ENCODE results near the gene STK11IP. TPM values are rescaled to one million over a fixed set of nuclear protein-coding genes. Genes with fewer than 3 reads are reported as not detected.

Gene STK11IP
- total and polyA plus RNA-seq, 2 of the 13 experiments (the other 11 are each of a cell fraction or from before 2014, with no cell fraction given): 12.8 to 24.0 TPM

DNA sequence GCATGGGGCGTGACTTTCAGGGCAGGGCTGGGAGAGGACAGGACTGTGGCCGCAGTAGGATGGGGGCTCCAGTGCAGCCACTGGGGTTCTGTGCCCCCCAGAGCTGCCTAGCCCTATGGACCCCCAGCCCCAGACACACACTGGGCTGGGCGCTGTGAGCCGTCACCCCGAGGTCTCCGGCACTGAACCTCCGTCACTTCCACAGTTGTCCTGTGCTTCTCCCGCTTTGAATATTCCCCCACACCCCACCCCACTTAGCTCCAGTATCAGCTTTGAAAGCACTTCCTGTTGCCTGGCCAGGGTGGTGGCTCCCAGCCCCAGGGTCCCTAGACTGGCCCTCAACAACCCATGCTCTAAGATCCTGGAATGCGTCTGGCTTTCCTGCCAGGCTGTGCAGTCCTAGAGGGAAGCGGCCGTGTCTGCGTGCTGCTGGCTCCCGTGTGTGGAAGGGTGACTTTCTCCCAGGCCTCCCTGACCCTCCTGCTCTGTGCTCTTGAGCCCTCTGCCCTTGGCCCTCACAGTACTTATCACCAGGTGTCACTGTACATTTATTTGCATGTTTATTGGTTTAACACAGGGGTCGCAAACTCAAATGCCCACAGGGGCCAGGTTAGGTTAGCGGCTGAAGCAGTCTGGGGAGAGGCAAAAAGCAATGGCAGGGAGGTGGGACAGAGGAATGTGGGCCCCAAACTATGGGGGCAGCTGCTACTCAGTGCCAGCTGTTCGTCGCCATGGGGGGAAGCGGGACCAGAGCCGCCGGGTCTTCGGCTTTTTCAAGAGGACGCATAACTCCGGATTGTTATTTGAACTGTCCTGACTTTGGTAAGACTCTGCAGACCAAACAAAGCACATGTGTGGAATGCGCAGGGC lies 36.2 kb upstream of the STK11IP start (continued):
- TF ChIP-seq RNF219 (CRISPR knock-in tag; IDR thresholded peaks at IDR 0.05) (no peak), GATAD2A (CRISPR knock-in tag; IDR thresholded peaks at IDR 0.05) (no peak), ZNF672 (CRISPR knock-in tag; IDR thresholded peaks at IDR 0.05) (no peak), ZNF441 (CRISPR knock-in tag; IDR thresholded peaks at IDR 0.05; ENCODE audit: borderline replicate concordance) (no peak), ZEB1 (IDR thresholded peaks at IDR 0.05; ENCODE audit: insufficient replicate concordance, low read depth) (no peak), NFIC (IDR thresholded peaks at IDR 0.05; ENCODE audit: low read length) (no peak), LCORL (IDR thresholded peaks at IDR 0.05) (no peak), LCORL (CRISPR knock-in tag; IDR thresholded peaks at IDR 0.05) (peak; percentile 56; the same call in 1 of the 2 replicates), TARDBP (CRISPR knock-in tag; IDR thresholded peaks at IDR 0.05) (peak; percentile 72; the same call in 1 of the 2 replicates), ELK4 (CRISPR knock-in tag; IDR thresholded peaks at IDR 0.05; ENCODE audit: borderline replicate concordance) (no peak), SNAPC2 (CRISPR knock-in tag; IDR thresholded peaks at IDR 0.05) (peak; percentile 51; the same call in 1 of the 2 replicates), TEAD3 (CRISPR knock-in tag; optimal IDR thresholded peaks at IDR 0.05; ENCODE audit: borderline replicate concordance) (peak; percentile 81), ZNF782 (CRISPR knock-in tag; IDR thresholded peaks at IDR 0.05; ENCODE audit: borderline replicate concordance) (no peak), ZNF776 (CRISPR knock-in tag; IDR thresholded peaks at IDR 0.05) (no peak), HNRNPUL1 (IDR thresholded peaks at IDR 0.05; ENCODE audit: low read depth, low read length) (no peak), FOXK1 (CRISPR knock-in tag; IDR thresholded peaks at IDR 0.05; ENCODE audit: borderline replicate concordance, low read depth) (no peak), MED1 (CRISPR knock-in tag; IDR thresholded peaks at IDR 0.05) (0 out of 2 replicates have a peak, but pooled peaks have one; percentile 32), ZBTB8A (CRISPR knock-in tag; IDR thresholded peaks at IDR 0.05; ENCODE audit: borderline replicate concordance, low read depth) (no peak), DZIP1 (CRISPR knock-in tag; IDR thresholded peaks at IDR 0.05) (no peak)
- TF ChIP-seq, protein P1, sequence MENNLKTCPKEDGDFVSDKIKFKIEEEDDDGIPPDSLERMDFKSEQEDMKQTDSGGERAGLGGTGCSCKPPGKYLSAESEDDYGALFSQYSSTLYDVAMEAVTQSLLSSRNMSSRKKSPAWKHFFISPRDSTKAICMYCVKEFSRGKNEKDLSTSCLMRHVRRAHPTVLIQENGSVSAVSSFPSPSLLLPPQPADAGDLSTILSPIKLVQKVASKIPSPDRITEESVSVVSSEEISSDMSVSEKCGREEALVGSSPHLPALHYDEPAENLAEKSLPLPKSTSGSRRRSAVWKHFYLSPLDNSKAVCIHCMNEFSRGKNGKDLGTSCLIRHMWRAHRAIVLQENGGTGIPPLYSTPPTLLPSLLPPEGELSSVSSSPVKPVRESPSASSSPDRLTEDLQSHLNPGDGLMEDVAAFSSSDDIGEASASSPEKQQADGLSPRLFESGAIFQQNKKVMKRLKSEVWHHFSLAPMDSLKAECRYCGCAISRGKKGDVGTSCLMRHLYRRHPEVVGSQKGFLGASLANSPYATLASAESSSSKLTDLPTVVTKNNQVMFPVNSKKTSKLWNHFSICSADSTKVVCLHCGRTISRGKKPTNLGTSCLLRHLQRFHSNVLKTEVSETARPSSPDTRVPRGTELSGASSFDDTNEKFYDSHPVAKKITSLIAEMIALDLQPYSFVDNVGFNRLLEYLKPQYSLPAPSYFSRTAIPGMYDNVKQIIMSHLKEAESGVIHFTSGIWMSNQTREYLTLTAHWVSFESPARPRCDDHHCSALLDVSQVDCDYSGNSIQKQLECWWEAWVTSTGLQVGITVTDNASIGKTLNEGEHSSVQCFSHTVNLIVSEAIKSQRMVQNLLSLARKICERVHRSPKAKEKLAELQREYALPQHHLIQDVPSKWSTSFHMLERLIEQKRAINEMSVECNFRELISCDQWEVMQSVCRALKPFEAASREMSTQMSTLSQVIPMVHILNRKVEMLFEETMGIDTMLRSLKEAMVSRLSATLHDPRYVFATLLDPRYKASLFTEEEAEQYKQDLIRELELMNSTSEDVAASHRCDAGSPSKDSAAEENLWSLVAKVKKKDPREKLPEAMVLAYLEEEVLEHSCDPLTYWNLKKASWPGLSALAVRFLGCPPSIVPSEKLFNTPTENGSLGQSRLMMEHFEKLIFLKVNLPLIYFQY (CRISPR knock-in tag; IDR thresholded peaks at IDR 0.05; ENCODE audit: borderline replicate concordance): no peak; the same call in 1 of the 2 replicates

Data from HepG2 (cell line).